GM06990 (cell line): ENCODE data around the gene CDKL5.
"Not testable (repeated sequence)": the region's sequence is repeated elsewhere in the genome, so short reads cannot be mapped to it uniquely, and the experiment has no call there.

ENCODE experiments used
- DNase-seq: peaks from one replicate; pipeline ENCODE4 v3.0.0-alpha.2; 2011; ENCODE audit not compliant: insufficient read length; ENCODE audit errors: extremely low read depth
- H3K27me3 ChIP-seq: replicated peaks from 2 replicates; pipeline ENCODE4 v1.6.0; 2011; ENCODE audit warnings: low read length; ENCODE audit not compliant: control insufficient read depth, insufficient read depth
- H3K36me3 ChIP-seq: 2 replicates; pipeline ENCODE4 v1.5.1; 2011; ENCODE audit warnings: low read length; ENCODE audit not compliant: control insufficient read depth, insufficient read depth
- H3K4me3 ChIP-seq: replicated peaks from 2 replicates; pipeline ENCODE4 v1.5.1; 2011; ENCODE audit warnings: low read depth, mild to moderate bottlenecking, control low read depth, low read length
- CTCF ChIP-seq: IDR thresholded peaks from 2 replicates; pipeline ENCODE4 v1.5.1; 2011; ENCODE audit warnings: low read length, control low read depth, mild to moderate bottlenecking, inconsistent platforms; ENCODE audit not compliant: insufficient read depth, poor library complexity, severe bottlenecking

The CDKL5 gene

DNA sequence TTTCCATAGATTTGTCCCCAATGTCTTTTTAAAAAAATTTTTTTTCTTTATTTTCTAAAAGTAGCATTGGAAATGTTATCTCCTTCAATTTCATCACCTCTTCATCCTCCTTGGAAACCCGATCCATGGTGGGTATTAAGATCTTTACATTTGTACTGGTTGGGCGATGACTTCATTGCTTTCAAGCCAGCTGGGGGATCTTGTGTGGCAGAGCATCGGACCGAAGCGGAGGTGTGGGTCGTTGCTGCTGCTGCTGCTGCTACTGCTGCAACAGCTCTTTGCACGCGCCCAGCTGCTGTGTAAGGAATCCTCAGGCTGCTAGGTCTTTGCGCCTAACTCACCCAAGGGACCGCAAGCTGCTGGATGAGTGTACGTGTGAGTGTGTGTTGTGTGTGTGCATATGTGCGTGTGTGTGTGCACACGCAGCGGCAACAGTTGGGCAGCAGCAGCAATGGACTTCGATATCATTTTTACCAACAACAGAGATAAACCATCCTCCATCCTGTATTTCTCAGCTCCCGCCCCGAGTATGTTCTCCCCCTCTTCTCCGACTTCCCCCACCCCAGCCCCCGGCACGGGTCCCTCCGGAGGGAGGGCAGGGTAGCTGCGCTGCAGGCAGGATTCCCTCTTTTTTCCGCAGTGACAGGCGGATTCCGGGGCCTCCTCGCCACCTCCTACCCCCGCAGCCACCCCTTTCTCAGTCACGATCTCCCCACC is 768 bp upstream of the CDKL5 start:
- Histone ChIP-seq H3K27me3 (no peaks in the 10 kb centered on the region), H3K36me3 (no peaks in the 10 kb centered on the region), H3K4me3 (peak overlapping the region; percentile 74)
- no peak for TF ChIP-seq CTCF
- DNase-seq: peak; percentile 72

- DNase-seq: no peak
- no peak for TF ChIP-seq CTCF
- Histone ChIP-seq H3K4me3 (peak overlapping the region; percentile 73), H3K27me3 (no peaks in the 10 kb centered on the region), H3K36me3 (no peaks in the 10 kb centered on the region)
Measured at GRCh38 chrX:18426004-18426320, 554 bp downstream of the CDKL5 start.

- DNase-seq: no peak
- no peak for TF ChIP-seq CTCF
- Histone ChIP-seq H3K4me3 (no peak overlapping the region), H3K36me3 (no peaks in the 10 kb centered on the region), H3K27me3 (no peaks in the 10 kb centered on the region)
Measured at GRCh38 chrX:18428006-18428405, 2.6 kb downstream of the CDKL5 start.

GRCh38 chrX:18433288-18433687 is 7.9 kb downstream of the CDKL5 start:
- not testable (repeated sequence) for H3K36me3 ChIP-seq, H3K27me3 ChIP-seq, DNase-seq, H3K4me3 ChIP-seq

- H3K4me3 ChIP-seq: no peak overlapping the region
- TF ChIP-seq CTCF: no peak
- H3K36me3 ChIP-seq: no peaks in the 10 kb centered on the region; the same call in 1 of the 2 replicates
- DNase-seq: no peak
- H3K27me3 ChIP-seq: no peaks in the 10 kb centered on the region
Measured at GRCh38 chrX:18434896-18435295, 9.5 kb downstream of the CDKL5 start.

DNA sequence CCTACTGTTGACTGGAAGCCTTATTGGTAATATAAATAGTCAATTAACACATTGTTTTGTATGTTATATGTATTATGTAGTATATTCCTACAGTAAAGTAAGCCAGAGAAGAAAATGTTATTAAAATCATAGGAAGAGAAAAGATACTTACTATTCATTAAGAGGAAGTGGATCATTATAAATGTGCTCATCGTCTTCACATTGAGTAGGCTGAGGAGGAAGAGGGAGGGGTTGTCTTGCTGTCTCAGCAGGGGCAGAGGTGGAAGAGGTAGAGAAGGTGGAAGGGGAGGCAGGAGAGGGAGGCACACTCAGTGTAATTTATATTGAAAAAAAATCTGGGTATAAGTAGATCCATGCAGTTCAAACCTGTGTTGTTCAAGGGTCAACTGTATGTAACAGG is 10.6 kb downstream of the CDKL5 start:
- no peak for TF ChIP-seq CTCF
- Histone ChIP-seq H3K36me3 (no peaks in the 10 kb centered on the region; the same call in 1 of the 2 replicates), H3K4me3 (no peak overlapping the region), H3K27me3 (no peaks in the 10 kb centered on the region)
- no peak for DNase-seq
